WERI-Rb-1 (cell line): ENCODE measurements around the gene CKMT2.
A peak's percentile ranks its signal among the peaks of the same experiment; 100 is the strongest.

Experiments
- DNase-seq: peaks from one replicate; pipeline ENCODE4 v3.0.0-alpha.2; 2020
- H3K27ac ChIP-seq: fragments of 250-450 bp; sonication (Bioruptor Pico); 2 replicates; pipeline ENCODE4 v1.5.1; 2020; ENCODE audit warnings: mild to moderate bottlenecking, moderate library complexity
- H3K27me3 ChIP-seq: fragments of 250-450 bp; sonication (Bioruptor Pico); 2 replicates; pipeline ENCODE4 v1.5.1; 2021; ENCODE audit warnings: mild to moderate bottlenecking, low read depth, moderate library complexity; ENCODE audit not compliant: insufficient read depth, severe bottlenecking
- H3K36me3 ChIP-seq: fragments of 250-450 bp; sonication (Bioruptor Pico); 2 replicates; pipeline ENCODE4 v1.5.1; 2020; ENCODE audit warnings: mild to moderate bottlenecking, moderate library complexity
- H3K4me3 ChIP-seq: 2 replicates; pipeline ENCODE4 v1.5.1; 2011; ENCODE audit warnings: low read depth, mild to moderate bottlenecking, control low read depth, low read length
- H3K9me3 ChIP-seq: fragments of 250-450 bp; sonication (Bioruptor Pico); 2 replicates; pipeline ENCODE4 v1.5.1; 2021; ENCODE audit warnings: mild to moderate bottlenecking, moderate library complexity; ENCODE audit not compliant: severe bottlenecking
- CTCF ChIP-seq: IDR thresholded peaks from 2 replicates; pipeline ENCODE4 v1.5.1; 2011; ENCODE audit warnings: low read depth, mild to moderate bottlenecking, control low read depth, inconsistent platforms, low read length

CKMT2 gene

GRCh38 chr5:81233080-81233634 lies at the start of gene CKMT2:
CKMT2 (plus strand) TSS chr5:81233322; CDS start chr5:81251133, 17,811 bp downstream.
- Histone ChIP-seq H3K27ac (peak within 1 kb of the TSS; percentile 49), H3K4me3 (peak within 1 kb of the TSS; percentile 62), H3K27me3 (no peaks in the 10 kb centered on the region), H3K36me3 (no peaks in the 10 kb centered on the region), H3K9me3 (no peaks in the 10 kb centered on the region)
- DNase-seq = peak; percentile 89
- no peak for TF ChIP-seq CTCF

GRCh38 chr5:81183811-81184748 lies 49.0 kb upstream of the CKMT2 start:
- Histone ChIP-seq H3K36me3 (peaks cover 14% of the 10 kb centered on the region), H3K4me3 (no peak overlapping the region), H3K27me3 (no peaks in the 10 kb centered on the region), H3K9me3 (no peaks in the 10 kb centered on the region), H3K27ac (peak overlapping the region; percentile 58)
- peak; percentile 58 for DNase-seq
- no peak for TF ChIP-seq CTCF

DNA sequence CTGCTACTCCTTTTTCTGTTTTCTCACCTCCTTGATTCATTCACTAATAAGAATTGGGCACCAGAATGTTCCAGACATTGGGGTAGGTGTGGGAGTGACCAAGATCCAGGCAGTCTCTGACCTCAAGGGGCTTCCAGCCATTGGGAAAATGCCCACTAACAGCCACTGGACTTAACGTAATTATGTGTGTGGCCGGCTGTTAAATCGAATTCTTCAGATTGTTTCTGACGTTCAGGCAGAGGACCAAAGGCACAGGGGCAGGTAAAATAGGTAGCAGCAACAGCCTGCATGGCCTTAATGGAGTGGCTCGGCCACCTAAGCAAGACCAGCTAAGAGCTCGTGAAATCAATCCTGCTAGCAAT lies 48.4 kb upstream of the CKMT2 start:
- no peak for TF ChIP-seq CTCF
- Histone ChIP-seq H3K27me3 (no peaks in the 10 kb centered on the region), H3K4me3 (no peak overlapping the region), H3K27ac (peak overlapping the region; percentile 58), H3K36me3 (peaks cover 14% of the 10 kb centered on the region), H3K9me3 (no peaks in the 10 kb centered on the region)
- no peak for DNase-seq

DNA sequence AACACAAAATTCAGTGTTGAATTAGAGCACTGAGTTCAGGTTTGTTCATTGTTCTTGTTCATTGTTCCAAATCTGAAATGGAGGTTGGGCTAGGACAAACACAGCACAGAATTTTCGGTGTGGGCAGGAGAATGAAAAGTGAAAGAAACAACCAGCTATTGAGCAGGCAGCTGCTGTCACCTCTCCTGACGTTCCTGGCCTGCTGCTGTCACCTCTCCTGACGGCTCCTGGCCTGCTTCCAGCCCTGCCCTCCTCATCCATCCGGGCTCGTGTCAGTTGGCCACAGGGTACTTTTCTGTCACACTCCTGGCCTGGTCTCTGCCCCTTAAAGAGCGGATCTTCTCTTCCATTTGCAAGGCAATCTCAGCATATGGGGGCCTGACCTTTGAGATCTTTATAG lies 45.2 kb upstream of the CKMT2 start:
- Histone ChIP-seq H3K9me3 (no peaks in the 10 kb centered on the region), H3K27me3 (no peaks in the 10 kb centered on the region), H3K4me3 (no peak overlapping the region), H3K36me3 (peaks cover 6% of the 10 kb centered on the region; the same call in 1 of the 2 replicates), H3K27ac (no peak overlapping the region)
- no peak for TF ChIP-seq CTCF
- DNase-seq = no peak

- Histone ChIP-seq H3K9me3 (no peaks in the 10 kb centered on the region), H3K4me3 (no peak overlapping the region), H3K27me3 (no peaks in the 10 kb centered on the region), H3K36me3 (peaks cover 3% of the 10 kb centered on the region; the same call in 1 of the 2 replicates), H3K27ac (no peak overlapping the region)
- TF ChIP-seq CTCF = no peak
- no peak for DNase-seq
These were observed 44.2 kb upstream of the CKMT2 start for GRCh38 chr5:81188962-81189361.
